BJ (cell line): ENCODE results near the gene RET. TPM values are rescaled to one million over a fixed set of nuclear protein-coding genes. Genes with fewer than 3 reads are reported as not detected.

Experiments used
- CTCF ChIA-PET: fragments of 350-600 bp; formaldehyde crosslinking; extraction: SDS; loops from one replicate; lab custom pipeline; 2021; ENCODE audit warnings: antibody characterized with exemption, inconsistent platforms; lab: Yijun Ruan, JAX
- POLR2A ChIA-PET: fragments of 300-600 bp; sonication (Branson Sonifier 250); formaldehyde crosslinking; extraction: SDS; loops from one replicate; lab custom pipeline; 2021; ENCODE audit warnings: antibody characterized with exemption; lab: Charles Lee
- DNase-seq: peaks from one replicate; pipeline ENCODE4 v3.0.0-alpha.2; 2011; ENCODE audit warnings: low read depth
- H3K27me3 ChIP-seq: 2 replicates; pipeline ENCODE4 v1.6.0; 2011; ENCODE audit warnings: low read length; ENCODE audit not compliant: control insufficient read depth, insufficient read depth
- H3K36me3 ChIP-seq: 2 replicates; pipeline ENCODE4 v1.5.1; 2011; ENCODE audit warnings: low read length; ENCODE audit not compliant: control insufficient read depth, insufficient read depth
- H3K4me3 ChIP-seq: 2 replicates; pipeline ENCODE4 v1.5.1; 2011; ENCODE audit warnings: low read depth, mild to moderate bottlenecking, control low read depth, low read length
- polyA plus RNA-seq: library from polyadenylated mRNA; depleted of rRNA; stranded (reverse); fragments of >200 nt; gene quantifications from 2 replicates; pipeline ENCODE4 v1.2.3, GENCODE V29; 2011
- TF ChIP-seq, protein P1 (sequence below): IDR thresholded peaks from 2 replicates; pipeline ENCODE4 v1.5.1; 2011; ENCODE audit warnings: low read depth, mild to moderate bottlenecking, control low read depth, inconsistent platforms, low read length, moderate library complexity; ENCODE audit not compliant: insufficient read depth

The RET gene
- polyA plus RNA-seq, 1 experiment: 0.29 TPM

DNA sequence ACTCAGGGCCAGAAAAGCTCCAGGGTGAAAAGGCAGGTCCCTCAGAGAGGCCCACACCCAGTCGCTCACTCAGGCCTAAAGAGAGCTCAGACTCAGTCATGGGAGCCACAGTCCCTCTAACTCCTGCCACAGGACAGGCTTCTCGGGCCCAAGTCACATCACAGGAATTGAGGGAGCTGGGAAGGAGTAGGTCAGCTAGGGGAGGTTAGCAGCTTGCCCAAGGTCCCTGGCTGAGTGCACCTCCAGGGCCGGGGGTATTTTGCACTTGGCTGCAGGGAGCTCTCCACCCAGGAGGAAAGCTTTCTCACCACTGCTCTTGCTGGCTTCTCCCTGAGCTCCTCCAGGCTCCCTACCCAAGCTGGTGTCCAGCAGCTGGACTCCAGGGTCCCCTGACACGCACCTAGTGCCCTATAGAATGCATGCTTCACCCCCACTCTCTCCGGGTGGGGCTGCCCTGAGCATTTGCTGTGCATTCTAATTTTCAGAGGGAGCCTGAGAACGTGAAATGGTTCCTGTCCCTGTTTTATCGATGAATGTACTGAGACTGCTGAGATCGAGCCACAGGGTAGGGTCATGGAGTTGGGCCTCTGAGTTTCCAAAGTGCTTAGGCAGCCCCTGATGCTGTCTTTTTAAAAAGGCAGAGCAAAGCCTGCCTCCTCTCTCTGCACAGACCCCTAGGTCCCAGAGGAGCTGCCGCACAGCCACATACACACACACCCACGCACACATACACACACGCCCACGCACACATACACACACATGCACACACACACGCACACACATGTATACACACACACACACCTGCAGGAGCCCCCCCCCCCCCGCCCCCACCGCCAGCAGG lies 37.9 kb upstream of the RET start:
- TF ChIP-seq, protein P1, sequence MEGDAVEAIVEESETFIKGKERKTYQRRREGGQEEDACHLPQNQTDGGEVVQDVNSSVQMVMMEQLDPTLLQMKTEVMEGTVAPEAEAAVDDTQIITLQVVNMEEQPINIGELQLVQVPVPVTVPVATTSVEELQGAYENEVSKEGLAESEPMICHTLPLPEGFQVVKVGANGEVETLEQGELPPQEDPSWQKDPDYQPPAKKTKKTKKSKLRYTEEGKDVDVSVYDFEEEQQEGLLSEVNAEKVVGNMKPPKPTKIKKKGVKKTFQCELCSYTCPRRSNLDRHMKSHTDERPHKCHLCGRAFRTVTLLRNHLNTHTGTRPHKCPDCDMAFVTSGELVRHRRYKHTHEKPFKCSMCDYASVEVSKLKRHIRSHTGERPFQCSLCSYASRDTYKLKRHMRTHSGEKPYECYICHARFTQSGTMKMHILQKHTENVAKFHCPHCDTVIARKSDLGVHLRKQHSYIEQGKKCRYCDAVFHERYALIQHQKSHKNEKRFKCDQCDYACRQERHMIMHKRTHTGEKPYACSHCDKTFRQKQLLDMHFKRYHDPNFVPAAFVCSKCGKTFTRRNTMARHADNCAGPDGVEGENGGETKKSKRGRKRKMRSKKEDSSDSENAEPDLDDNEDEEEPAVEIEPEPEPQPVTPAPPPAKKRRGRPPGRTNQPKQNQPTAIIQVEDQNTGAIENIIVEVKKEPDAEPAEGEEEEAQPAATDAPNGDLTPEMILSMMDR: no peak
- ChIA-PET POLR2A (no interaction called here), CTCF (interaction anchor here (1.0 kb wide), 1 partner anchor 14 kb away, joined by 3 read pairs; no protein-coding TSS in a partner anchor)
- no peak for DNase-seq
- Histone ChIP-seq H3K36me3 (no peaks in the 10 kb centered on the region), H3K27me3 (no peaks in the 10 kb centered on the region), H3K4me3 (no peak overlapping the region)

DNA sequence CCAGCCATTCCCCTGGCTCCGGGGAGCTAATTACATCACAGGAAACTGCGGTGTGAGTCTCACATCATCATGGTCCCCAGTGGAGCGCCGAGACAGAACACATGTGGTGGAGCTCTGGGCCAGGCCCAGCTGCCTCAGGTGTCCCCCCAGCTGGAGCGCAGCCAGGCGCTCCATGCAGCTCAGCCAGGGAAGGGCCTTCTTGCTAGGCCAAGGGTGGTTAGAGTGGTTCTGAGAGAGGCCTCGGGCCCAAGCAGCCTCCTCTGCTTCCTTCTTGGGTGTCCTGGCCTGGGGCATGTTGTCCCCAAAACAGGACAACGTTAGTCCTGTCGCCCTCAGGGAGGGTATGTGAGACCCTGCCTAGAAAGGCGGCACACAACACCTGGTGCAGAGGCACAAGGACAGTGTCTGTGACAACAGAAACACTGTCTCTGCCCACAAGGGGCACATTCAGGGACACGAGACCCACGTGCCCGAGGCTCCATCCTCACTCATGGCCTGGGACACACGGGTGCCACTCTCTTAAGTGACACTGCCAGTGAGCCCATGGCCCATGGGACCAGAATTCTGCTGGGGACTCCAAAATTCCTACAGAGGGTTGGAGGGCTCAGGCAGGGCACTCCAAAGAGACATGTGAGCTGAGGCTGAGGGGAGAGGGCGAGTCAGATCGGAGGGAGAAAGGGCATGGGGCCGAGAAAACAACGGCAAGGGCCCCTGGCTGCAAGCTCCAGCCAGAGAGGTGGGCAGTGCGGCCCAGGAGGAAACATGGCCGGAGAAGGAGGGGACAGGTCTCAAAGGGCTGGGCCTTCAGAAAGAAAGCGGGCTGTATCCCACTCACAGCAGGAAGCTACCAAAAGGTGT lies 37.0 kb upstream of the RET start:
- POLR2A ChIA-PET: no interaction called here
- DNase-seq: no peak
- TF ChIP-seq, protein P1: no peak
- no peaks in the 10 kb centered on the region for H3K27me3 ChIP-seq
- H3K36me3 ChIP-seq: no peaks in the 10 kb centered on the region
- no peak overlapping the region for H3K4me3 ChIP-seq
- CTCF ChIA-PET: no interaction called here

DNA sequence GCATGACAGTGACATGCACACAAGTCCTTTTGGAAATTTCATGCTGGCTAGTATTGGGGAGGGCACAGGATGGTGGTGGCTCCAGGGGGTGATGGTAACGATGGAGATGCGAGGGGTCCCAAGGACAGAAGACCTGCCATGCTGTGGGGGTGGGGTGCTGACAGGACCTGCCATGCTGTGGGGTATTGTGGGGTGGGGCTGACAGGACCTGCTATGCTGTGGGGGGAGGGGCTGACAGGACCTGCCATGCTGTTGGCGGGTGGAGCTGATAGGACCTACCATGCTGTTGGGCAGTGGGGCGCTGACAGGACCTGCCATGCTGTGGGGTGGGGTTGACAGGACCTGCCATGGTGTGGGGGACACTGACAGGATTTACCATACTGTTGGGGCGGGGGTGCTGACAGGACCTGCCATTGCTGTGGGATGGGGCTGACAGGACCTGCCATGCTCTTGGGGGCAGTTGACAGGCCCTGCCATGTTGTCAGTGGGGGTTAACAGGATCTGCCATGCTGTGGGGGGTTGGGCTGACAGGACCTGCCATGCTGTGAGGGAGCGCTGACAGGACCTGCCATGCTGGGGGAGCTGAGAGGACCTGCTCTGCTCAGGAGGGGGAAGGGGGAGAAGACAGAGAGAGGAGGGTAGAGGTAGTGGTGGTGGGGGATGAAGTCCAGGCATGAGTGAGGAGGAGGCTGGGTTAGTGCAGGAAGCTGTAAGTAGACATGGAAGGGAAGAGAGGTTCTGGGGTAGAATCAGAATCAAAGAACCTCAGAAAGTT lies 36.2 kb upstream of the RET start:
- POLR2A ChIA-PET: no interaction called here
- no peak for DNase-seq
- TF ChIP-seq, protein P1: no peak
- Histone ChIP-seq H3K36me3 (no peaks in the 10 kb centered on the region), H3K27me3 (no peaks in the 10 kb centered on the region), H3K4me3 (no peak overlapping the region)
- CTCF ChIA-PET: no interaction called here

DNA sequence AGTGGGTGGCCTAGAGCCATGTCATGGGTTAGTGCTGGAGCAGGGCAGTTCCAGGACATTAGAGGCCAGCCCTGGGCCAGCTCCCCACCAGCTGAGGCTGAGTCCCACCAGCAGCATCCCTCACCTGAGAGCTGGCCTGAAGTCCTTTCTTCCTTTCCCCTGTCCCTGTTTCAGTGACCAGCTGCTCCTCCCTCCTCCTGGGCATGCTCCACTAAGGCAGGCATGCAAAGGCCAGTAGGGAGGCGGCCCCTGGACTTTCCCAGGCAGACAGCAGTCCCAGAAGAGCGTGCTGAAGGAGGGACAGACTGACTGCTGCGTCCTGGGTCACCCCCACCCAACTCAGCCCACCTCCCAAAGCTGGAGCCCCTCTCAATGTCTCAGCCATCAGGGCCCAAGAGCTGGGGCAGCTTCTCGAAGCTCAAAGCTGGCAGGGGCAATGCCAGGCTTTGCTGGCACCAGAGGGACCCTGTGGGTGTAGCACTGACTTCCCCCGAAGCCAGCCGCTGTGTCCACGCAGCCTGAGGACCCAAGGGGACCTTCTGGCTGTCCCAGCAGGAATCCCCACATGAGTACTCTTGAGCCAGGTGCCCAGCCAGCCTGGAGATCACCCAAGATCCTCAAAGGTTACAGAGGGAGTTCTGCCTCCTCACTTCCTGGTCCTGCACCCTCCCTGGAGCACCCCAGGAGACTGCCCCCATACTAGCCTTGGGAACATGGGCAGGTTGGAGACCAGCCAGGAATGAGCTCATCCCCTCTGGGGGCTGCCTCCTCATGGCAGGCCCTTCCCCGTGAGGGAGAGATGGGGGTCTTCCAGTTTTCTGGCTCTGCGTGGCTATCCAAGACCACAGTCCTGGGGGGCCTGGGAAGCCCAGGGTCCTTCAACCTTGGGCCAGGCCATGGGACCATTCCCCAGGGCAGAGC lies 35.2 kb upstream of the RET start:
- no peaks in the 10 kb centered on the region for H3K36me3 ChIP-seq
- CTCF ChIA-PET: no interaction called here
- DNase-seq: no peak
- H3K27me3 ChIP-seq: no peaks in the 10 kb centered on the region
- TF ChIP-seq, protein P1: no peak
- H3K4me3 ChIP-seq: no peak overlapping the region
- POLR2A ChIA-PET: no interaction called here
